GM12865 (cell line): ENCODE results near the gene PLEKHF1.

Source experiments
- DNase-seq: peaks from one replicate; pipeline ENCODE4 v3.0.0; 2010; ENCODE audit warnings: low read depth
- H3K4me3 ChIP-seq: 2 replicates; pipeline ENCODE4 v1.5.1; 2011; ENCODE audit warnings: mild to moderate bottlenecking, low read depth, low read length, control low read depth
- CTCF ChIP-seq: IDR thresholded peaks from 2 replicates; pipeline ENCODE4 v1.5.1; 2011; ENCODE audit warnings: low read length, control low read depth, low read depth, inconsistent platforms; ENCODE audit not compliant: insufficient read depth; ENCODE audit errors: missing control alignments

PLEKHF1 gene

GRCh38 chr19:29711584-29712132 lies 46.4 kb downstream of the PLEKHF1 start:
- no peak for TF ChIP-seq CTCF
- no peak for DNase-seq
- no peak overlapping the region for H3K4me3 ChIP-seq

- DNase-seq, result no peak
- TF ChIP-seq CTCF, result no peak
- H3K4me3 ChIP-seq, result no peak overlapping the region
Measured at GRCh38 chr19:29712744-29713516, 47.7 kb downstream of the PLEKHF1 start.

GRCh38 chr19:29714371-29714952 lies 49.2 kb downstream of the PLEKHF1 start:
- DNase-seq, result peak; percentile 36
- no peak for TF ChIP-seq CTCF
- H3K4me3 ChIP-seq, result peak overlapping the region; percentile 90

GRCh38 chr19:29714953-29715700 lies 49.9 kb downstream of the PLEKHF1 start, which contains the start of gene C19orf12:
Gene C19orf12, minus strand, starts transcription at chr19:29715261. Its CDS starts 6,848 bp downstream, at chr19:29708413.
- DNase-seq, result peak; percentile 67
- TF ChIP-seq CTCF, result no peak
- H3K4me3 ChIP-seq, result peak within 1 kb of the TSS; percentile 90

- peak overlapping the region; percentile 90 for H3K4me3 ChIP-seq
- peak; percentile 24 for DNase-seq
- no peak for TF ChIP-seq CTCF
Measured at GRCh38 chr19:29715701-29716581, 50.7 kb downstream of the PLEKHF1 start.

GRCh38 chr19:29717051-29717450 lies 51.8 kb downstream of the PLEKHF1 start:
- DNase-seq, result no peak
- no peak overlapping the region for H3K4me3 ChIP-seq
- no peak for TF ChIP-seq CTCF
